ENCODE results near the gene TBL3. TPM values are rescaled to one million over a fixed set of nuclear protein-coding genes. Genes with fewer than 3 reads are reported as not detected.

TBL3 gene
- total RNA-seq, 1 donor, result 26.1 TPM

DNA sequence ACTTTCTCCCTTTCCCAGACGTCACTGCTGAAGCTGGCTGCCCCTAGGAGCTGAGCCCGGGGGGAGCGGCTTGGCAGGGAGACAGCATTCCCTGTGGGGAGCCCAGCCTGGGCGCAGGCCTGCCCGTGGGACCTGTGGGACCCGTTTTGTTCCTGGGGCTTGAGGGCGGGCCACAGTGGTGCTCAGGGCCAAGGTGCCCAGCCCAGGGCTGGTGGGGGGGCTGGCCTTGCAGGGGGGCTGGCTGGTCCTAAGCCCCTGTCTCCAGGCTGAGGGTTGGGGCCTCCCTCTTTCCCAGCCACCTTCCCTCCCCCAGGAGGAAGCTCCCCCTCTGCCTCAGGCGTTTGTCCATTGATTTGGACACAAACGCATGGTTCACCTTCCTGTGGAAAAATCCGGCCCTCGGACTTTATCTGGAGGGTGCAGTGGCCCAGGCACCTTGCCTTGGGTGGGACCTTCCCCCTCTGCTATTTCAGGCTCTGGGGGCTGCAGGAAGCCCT is 59.3 kb downstream of the TBL3 start:
- Histone ChIP-seq H3K9me3 (ENCODE audit: low read depth, low read length) (no peaks in the 10 kb centered on the region), H3K27me3 (ENCODE audit: insufficient read depth, low read length) (no peaks in the 10 kb centered on the region), H4K20me1 (ENCODE audit: insufficient read depth, low read length) (peaks cover 16% of the 10 kb centered on the region), H3K36me3 (ENCODE audit: insufficient read depth, low read length) (peaks cover under 1% of the 10 kb centered on the region), H3K27ac (ENCODE audit: low read depth, low read length) (no peak overlapping the region), H2AFZ (ENCODE audit: low read length) (no peak overlapping the region), H3K4me1 (ENCODE audit: insufficient read depth, low read length) (peaks cover 46% of the 10 kb centered on the region), H3K4me3 (ENCODE audit: insufficient read depth, low read length) (no peak overlapping the region), H3K79me2 (ENCODE audit: insufficient read depth, low read length) (peaks cover 23% of the 10 kb centered on the region), H3K4me2 (ENCODE audit: insufficient read depth, low read length) (no peak overlapping the region)
- DNase-seq (ENCODE audit: insufficient read length, low spot score, missing footprints), result no peak
- TF ChIP-seq, protein P1, sequence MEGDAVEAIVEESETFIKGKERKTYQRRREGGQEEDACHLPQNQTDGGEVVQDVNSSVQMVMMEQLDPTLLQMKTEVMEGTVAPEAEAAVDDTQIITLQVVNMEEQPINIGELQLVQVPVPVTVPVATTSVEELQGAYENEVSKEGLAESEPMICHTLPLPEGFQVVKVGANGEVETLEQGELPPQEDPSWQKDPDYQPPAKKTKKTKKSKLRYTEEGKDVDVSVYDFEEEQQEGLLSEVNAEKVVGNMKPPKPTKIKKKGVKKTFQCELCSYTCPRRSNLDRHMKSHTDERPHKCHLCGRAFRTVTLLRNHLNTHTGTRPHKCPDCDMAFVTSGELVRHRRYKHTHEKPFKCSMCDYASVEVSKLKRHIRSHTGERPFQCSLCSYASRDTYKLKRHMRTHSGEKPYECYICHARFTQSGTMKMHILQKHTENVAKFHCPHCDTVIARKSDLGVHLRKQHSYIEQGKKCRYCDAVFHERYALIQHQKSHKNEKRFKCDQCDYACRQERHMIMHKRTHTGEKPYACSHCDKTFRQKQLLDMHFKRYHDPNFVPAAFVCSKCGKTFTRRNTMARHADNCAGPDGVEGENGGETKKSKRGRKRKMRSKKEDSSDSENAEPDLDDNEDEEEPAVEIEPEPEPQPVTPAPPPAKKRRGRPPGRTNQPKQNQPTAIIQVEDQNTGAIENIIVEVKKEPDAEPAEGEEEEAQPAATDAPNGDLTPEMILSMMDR (IDR thresholded peaks at IDR 0.05; ENCODE audit: extremely low read depth, low read depth, low read length), result no peak

Small RNA genes within 50 kb of the gene (small RNA-seq; reads per million reads assigned to genes)
- not detected for gene AC005363.2
- not detected for gene RN7SL219P
- gene SNORA10, result not detected
- gene SNORA64, result not detected

Other genes with a start within 250 kb of the TBL3 start
- 49.2 and 55.4 TPM in 2 replicates for gene NME3, start 200.5 kb upstream of the TBL3 start, total RNA-seq
- gene EME2, start 199.2 kb upstream of the TBL3 start, total RNA-seq, result 10.0 and 16.3 TPM in 2 replicates
- gene MRPS34, start 198.9 kb upstream of the TBL3 start, total RNA-seq, result 40.5 and 47.1 TPM in 2 replicates
- gene SPSB3, start 189.5 kb upstream of the TBL3 start, total RNA-seq, result 33.6 and 42.3 TPM in 2 replicates
- gene NUBP2, start 189.1 kb upstream of the TBL3 start, total RNA-seq, result 45.4 and 56.1 TPM in 2 replicates
- not detected in 2 replicates for gene IGFALS, start 178.3 kb upstream of the TBL3 start, total RNA-seq
- 28.9 and 32.9 TPM in 2 replicates for gene HAGH, start 145.2 kb upstream of the TBL3 start, total RNA-seq
- 63.1 and 72.7 TPM in 2 replicates for gene FAHD1, start 144.8 kb upstream of the TBL3 start, total RNA-seq
- not detected in 2 replicates for gene MEIOB, start 99.9 kb upstream of the TBL3 start, total RNA-seq
- gene HS3ST6, start 53.6 kb upstream of the TBL3 start, total RNA-seq, result not detected in 2 replicates
- gene MSRB1, start 28.9 kb upstream of the TBL3 start, total RNA-seq, result 16.2 and 18.1 TPM in 2 replicates
- gene RPL3L, start 17.4 kb upstream of the TBL3 start, total RNA-seq, result not detected in 2 replicates
- 82.8 and 109 TPM in 2 replicates for gene NDUFB10, start 12.5 kb upstream of the TBL3 start, total RNA-seq
- 1,815 and 2,359 TPM in 2 replicates for gene RPS2, start 7.2 kb upstream of the TBL3 start, total RNA-seq
- 0.36 TPM in 1 of 2 replicates, not detected in the other for gene RNF151, start 5.2 kb upstream of the TBL3 start, total RNA-seq
- under 0.01 and 0.29 TPM in 2 replicates for gene NOXO1, start 9.4 kb downstream of the TBL3 start, total RNA-seq
- gene GFER, start 12.1 kb downstream of the TBL3 start, total RNA-seq, result 8.7 and 12.1 TPM in 2 replicates
- under 0.01 and 0.59 TPM in 2 replicates for gene SYNGR3, start 17.9 kb downstream of the TBL3 start, total RNA-seq
- 17.7 and 21.0 TPM in 2 replicates for gene ZNF598, start 37.8 kb downstream of the TBL3 start, total RNA-seq
- not detected in 2 replicates for gene NPW, start 47.7 kb downstream of the TBL3 start, total RNA-seq
- gene NHERF2, start 54.8 kb downstream of the TBL3 start, total RNA-seq, result 26.8 and 33.7 TPM in 2 replicates
- gene NTHL1, start 75.8 kb downstream of the TBL3 start, total RNA-seq, result 22.8 and 24.8 TPM in 2 replicates
- gene TSC2, start 75.9 kb downstream of the TBL3 start, total RNA-seq, result 73.1 and 78.9 TPM in 2 replicates
- gene PKD1, start 163.8 kb downstream of the TBL3 start, total RNA-seq, result 139 and 180 TPM in 2 replicates
- gene RAB26, start 176.6 kb downstream of the TBL3 start, total RNA-seq, result 0.36 and 0.59 TPM in 2 replicates
- 49.5 and 56.1 TPM in 2 replicates for gene TRAF7, start 183.7 kb downstream of the TBL3 start, total RNA-seq
- not detected in 2 replicates for gene CASKIN1, start 224.6 kb downstream of the TBL3 start, total RNA-seq
- gene MLST8, start 233.4 kb downstream of the TBL3 start, total RNA-seq, result 30.8 and 44.2 TPM in 2 replicates
- 1.5 and 2.5 TPM in 2 replicates for gene BRICD5, start 238.8 kb downstream of the TBL3 start, total RNA-seq
- 14.1 and 14.4 TPM in 2 replicates for gene PGP, start 242.8 kb downstream of the TBL3 start, total RNA-seq

All from osteoblast (primary cell).